Testis (tissue), 2 donors: ENCODE data around the gene SCP2D1.

Experiments
- CTCF ChIP-seq, 3 experiments: fragments of 450-650 bp in 2 of 3; fragments of 200-600 bp in 1 of 3; sonication (generic) in 1 of 3; IDR thresholded peaks; one replicate each; pipeline ENCODE4 v1.5.1; 2016 to 2019; ENCODE audit warnings: antibody characterized with exemption in 3 of 3, mild to moderate bottlenecking in 2 of 3, moderate library complexity in 1 of 3
- POLR2A ChIP-seq: fragments of 450-650 bp; IDR thresholded peaks from one replicate; pipeline ENCODE4 v1.6.1; 2017; ENCODE audit warnings: antibody characterized with exemption, mild to moderate bottlenecking, moderate library complexity

- TF ChIP-seq CTCF (IDR thresholded peaks at IDR 0.05) (no peak), POLR2A (no peak)
Observed at GRCh38 chr20:18845017-18845416, 31.4 kb downstream of the SCP2D1 start.
